OCI-LY3 (cell line): ENCODE measurements around the gene UXT.

Experiments
- CTCF ChIP-seq: fragments of 200-600, 300-600 bp; sonication (generic); IDR thresholded peaks from 2 replicates; pipeline ENCODE4 v1.5.1; 2014; ENCODE audit warnings: antibody characterized with exemption, low read length, low read depth
- EZH2phosphoT487 ChIP-seq: fragments of 200-600 bp; shearing (Covaris generic); IDR thresholded peaks from 2 replicates; pipeline ENCODE4 v1.6.1; 2018; ENCODE audit warnings: antibody characterized with exemption, mixed run types, low read depth

GRCh38 chrX:47643926-47644325 is 15.1 kb downstream of the UXT start:
- TF ChIP-seq CTCF (peak; percentile 20), EZH2phosphoT487 (no peak)
